Measurements from ENCODE around the gene PCNT. TPM values are rescaled to one million over a fixed set of nuclear protein-coding genes. Genes with fewer than 3 reads are reported as not detected.

The PCNT gene
- total RNA-seq, 2 donors from 2014 or later, result 15.1 to 32.5 TPM

DNA sequence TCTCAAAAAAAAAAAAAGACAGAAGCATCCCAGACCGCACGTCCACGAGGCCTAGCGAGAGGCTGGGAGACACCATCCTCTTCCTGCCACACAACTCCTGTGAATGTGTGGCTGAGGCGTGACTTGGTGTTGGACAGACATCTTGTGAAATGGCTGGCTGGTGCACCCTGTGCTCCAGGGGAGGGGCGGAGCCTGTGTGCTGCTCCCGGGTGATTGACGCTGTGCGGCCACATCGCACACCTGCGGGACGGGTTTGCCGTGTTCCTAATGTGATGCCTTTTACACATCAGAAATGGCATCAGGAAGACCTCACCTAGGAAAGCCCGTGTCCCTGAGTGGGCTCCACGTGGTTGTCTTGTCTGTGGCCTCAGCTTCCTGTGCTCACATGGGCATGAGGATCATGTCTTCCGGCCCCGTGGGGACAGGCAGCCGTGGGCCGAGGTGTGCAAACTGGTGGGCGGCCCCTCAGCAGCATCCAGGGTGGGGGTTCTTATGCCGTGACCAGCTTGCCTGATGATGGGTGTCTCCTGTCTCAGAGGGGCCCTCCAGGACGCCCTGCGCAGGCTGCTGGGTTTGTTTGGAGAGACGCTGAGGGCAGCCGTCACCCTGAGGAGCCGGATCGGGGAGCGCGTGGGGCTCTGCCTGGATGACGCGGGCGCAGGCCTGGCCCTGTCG is 64.4 kb downstream of the PCNT start:
- Histone ChIP-seq H3K36me3 (no peaks in the 10 kb centered on the region), H3K27ac (no peak overlapping the region), H3K9me3 (no peaks in the 10 kb centered on the region), H3K9ac (ENCODE audit: low read depth in 2 of 2, low read length in 2 of 2) (no peak overlapping the region), H3K4me3 (no peak overlapping the region), H3K4me1 (no peaks in the 10 kb centered on the region), H3K27me3 (no peaks in the 10 kb centered on the region)
- no peak for DNase-seq
- TF ChIP-seq, protein P1, sequence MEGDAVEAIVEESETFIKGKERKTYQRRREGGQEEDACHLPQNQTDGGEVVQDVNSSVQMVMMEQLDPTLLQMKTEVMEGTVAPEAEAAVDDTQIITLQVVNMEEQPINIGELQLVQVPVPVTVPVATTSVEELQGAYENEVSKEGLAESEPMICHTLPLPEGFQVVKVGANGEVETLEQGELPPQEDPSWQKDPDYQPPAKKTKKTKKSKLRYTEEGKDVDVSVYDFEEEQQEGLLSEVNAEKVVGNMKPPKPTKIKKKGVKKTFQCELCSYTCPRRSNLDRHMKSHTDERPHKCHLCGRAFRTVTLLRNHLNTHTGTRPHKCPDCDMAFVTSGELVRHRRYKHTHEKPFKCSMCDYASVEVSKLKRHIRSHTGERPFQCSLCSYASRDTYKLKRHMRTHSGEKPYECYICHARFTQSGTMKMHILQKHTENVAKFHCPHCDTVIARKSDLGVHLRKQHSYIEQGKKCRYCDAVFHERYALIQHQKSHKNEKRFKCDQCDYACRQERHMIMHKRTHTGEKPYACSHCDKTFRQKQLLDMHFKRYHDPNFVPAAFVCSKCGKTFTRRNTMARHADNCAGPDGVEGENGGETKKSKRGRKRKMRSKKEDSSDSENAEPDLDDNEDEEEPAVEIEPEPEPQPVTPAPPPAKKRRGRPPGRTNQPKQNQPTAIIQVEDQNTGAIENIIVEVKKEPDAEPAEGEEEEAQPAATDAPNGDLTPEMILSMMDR (IDR thresholded peaks at IDR 0.05), result no peak
- intact Hi-C loops (cut with DNase I), result no loop called here

DNA sequence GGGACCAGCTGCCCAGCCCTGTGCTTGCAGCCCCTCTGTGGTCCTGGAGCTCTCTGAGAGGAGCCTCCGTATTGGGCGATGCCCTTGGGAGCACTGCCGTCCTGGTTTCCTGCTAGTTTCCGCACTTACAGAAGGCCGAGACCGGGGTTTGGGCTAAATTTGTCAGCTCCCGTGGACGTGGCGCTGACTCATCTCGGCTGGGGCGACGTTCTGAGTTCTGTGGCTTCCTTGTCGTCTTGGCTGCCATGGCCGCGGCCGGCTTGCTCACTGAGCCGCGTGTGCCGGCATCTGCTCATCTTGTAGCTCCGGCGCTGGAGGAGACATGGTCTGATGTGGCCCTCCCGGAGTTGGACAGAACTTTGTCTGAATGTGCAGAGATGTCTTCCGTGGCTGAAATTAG is 64.9 kb downstream of the PCNT start:
- TF ChIP-seq, protein P1 (IDR thresholded peaks at IDR 0.05), result no peak
- intact Hi-C loops (cut with DNase I), result no loop called here

DNA sequence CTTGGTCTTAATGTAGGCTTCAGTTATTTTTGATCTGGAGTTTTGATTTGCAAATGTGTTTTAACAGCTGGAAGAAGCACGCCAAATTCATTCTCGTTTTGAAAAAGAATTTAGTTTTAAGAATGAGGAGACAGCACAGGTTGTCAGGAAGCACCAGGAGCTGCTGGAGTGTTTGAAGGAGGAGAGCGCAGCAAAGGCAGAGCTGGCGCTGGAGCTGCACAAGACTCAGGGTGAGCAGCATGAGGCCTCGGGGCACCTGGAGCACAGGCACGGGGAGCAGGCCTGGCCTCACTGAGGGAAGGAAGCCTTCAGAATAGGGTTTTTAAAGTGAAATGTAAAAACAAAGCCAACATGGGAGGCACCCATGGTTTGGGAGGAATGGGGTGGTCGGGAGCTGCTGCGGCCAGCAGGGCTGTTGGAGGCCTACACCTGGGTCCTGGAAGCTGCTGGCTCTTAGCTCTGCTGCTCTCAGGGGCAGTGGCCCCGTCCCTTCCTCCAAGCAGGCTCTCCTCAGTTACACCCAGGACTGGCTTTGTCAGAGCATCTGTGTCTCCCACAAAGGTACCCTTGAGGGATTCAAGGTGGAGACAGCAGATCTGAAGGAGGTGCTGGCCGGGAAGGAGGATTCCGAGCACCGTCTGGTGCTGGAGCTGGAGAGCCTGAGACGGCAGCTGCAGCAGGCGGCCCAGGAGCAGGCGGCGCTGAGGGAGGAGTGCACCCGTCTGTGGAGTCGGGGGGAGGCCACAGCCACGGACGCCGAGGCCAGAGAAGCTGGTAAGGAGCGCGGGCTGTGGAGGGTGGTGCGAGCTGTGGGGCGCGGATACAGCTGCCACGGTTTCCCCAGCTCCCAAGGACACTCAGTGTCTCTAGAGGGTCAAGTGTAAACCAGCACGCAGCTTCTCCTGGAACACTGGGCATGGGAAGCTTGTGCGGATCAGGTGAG is 66.9 kb downstream of the PCNT start:
- H3K9me3 ChIP-seq, result no peaks in the 10 kb centered on the region
- TF ChIP-seq, protein P1 (IDR thresholded peaks at IDR 0.05), result no peak
- no peaks in the 10 kb centered on the region for H3K27me3 ChIP-seq
- no peaks in the 10 kb centered on the region for H3K36me3 ChIP-seq
- DNase-seq, result no peak
- H3K27ac ChIP-seq, result no peak overlapping the region
- H3K4me3 ChIP-seq, result no peak overlapping the region
- H3K4me1 ChIP-seq, result no peaks in the 10 kb centered on the region
- H3K9ac ChIP-seq (ENCODE audit: low read depth in 2 of 2, low read length in 2 of 2), result no peak overlapping the region
- intact Hi-C loops (cut with DNase I), result no loop called here

More for the DNA sequence above, 64.9 kb downstream of the PCNT start:
- no peaks in the 10 kb centered on the region for H3K36me3 ChIP-seq
- H3K4me1 ChIP-seq, result no peaks in the 10 kb centered on the region
- H3K27me3 ChIP-seq, result no peaks in the 10 kb centered on the region
- no peak overlapping the region for H3K9ac ChIP-seq (ENCODE audit: low read depth in 2 of 2, low read length in 2 of 2)
- H3K9me3 ChIP-seq, result no peaks in the 10 kb centered on the region
- no peak for DNase-seq
- H3K4me3 ChIP-seq, result no peak overlapping the region
- H3K27ac ChIP-seq, result no peak overlapping the region

DNA sequence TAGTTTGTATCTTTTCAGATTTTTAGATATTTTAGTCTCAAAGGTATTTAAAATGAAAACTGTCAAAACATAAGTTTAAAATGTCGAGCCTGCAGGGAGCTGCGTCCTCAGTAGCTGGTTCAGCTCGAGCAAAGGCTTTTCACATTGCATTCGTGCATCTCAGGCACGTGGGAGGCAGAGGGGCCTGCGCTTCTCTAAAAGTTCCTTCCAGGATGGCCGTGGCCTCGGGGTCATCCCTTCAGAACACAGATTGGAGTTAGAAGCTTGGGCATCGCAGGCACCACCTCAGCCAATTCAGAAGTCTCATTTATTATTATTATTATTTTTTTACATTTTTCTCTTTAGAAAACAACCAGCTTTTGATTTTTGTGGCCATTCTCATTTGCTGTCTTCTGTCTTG is 67.8 kb downstream of the PCNT start:
- no peaks in the 10 kb centered on the region for H3K9me3 ChIP-seq
- TF ChIP-seq, protein P1 (IDR thresholded peaks at IDR 0.05), result no peak
- intact Hi-C loops (cut with DNase I), result no loop called here
- H3K4me1 ChIP-seq, result no peaks in the 10 kb centered on the region
- H3K27me3 ChIP-seq, result no peaks in the 10 kb centered on the region
- no peak overlapping the region for H3K27ac ChIP-seq
- DNase-seq, result no peak
- no peak overlapping the region for H3K4me3 ChIP-seq
- no peak overlapping the region for H3K9ac ChIP-seq (ENCODE audit: low read depth in 2 of 2, low read length in 2 of 2)
- no peaks in the 10 kb centered on the region for H3K36me3 ChIP-seq

DNA sequence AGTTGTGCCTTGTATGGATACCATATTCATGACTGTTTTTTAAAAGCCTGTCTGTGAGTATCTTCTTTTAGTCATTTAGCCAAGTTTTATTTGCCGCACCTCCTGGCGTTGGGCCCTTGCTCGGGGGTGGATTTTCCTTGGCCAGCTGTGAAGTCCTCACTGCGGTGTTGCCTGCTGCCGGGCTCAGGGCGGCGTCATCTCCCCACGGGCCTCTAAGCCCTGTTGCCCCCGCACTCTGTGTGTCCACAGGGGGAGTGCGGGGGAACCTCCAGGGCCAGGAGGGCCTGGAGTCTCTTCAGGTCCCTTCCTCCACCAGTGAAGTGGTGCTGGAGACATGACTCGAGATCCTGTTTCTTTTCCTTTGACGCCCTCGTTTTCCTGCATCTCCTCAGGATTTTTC is 69.0 kb downstream of the PCNT start:
- H3K4me1 ChIP-seq, result no peaks in the 10 kb centered on the region
- no peak for DNase-seq
- no peak overlapping the region for H3K4me3 ChIP-seq
- peaks cover 8% of the 10 kb centered on the region for H3K36me3 ChIP-seq
- H3K27me3 ChIP-seq, result no peaks in the 10 kb centered on the region
- no peak overlapping the region for H3K27ac ChIP-seq
- H3K9ac ChIP-seq (ENCODE audit: low read depth in 2 of 2, low read length in 2 of 2), result no peak overlapping the region
- intact Hi-C loops (cut with DNase I), result no loop called here
- no peaks in the 10 kb centered on the region for H3K9me3 ChIP-seq
- TF ChIP-seq, protein P1 (IDR thresholded peaks at IDR 0.05), result no peak
